Fibroblast of pulmonary artery (primary cell): ENCODE results near the gene PDXP.

Experiments used
- DNase-seq: peaks from one replicate; pipeline ENCODE4 v3.0.0-alpha.2; 2010; ENCODE audit warnings: low read depth
- H3K4me3 ChIP-seq: replicated peaks from 2 replicates; pipeline ENCODE4 v1.5.1; 2011; ENCODE audit warnings: low read depth, mild to moderate bottlenecking, control low read depth, low read length, moderate library complexity
- TF ChIP-seq, protein P1 (sequence below): IDR thresholded peaks from 2 replicates; pipeline ENCODE4 v1.5.1; 2011; ENCODE audit warnings: mild to moderate bottlenecking, control low read depth, low read length, inconsistent platforms; ENCODE audit errors: missing control alignments

Gene PDXP

DNA sequence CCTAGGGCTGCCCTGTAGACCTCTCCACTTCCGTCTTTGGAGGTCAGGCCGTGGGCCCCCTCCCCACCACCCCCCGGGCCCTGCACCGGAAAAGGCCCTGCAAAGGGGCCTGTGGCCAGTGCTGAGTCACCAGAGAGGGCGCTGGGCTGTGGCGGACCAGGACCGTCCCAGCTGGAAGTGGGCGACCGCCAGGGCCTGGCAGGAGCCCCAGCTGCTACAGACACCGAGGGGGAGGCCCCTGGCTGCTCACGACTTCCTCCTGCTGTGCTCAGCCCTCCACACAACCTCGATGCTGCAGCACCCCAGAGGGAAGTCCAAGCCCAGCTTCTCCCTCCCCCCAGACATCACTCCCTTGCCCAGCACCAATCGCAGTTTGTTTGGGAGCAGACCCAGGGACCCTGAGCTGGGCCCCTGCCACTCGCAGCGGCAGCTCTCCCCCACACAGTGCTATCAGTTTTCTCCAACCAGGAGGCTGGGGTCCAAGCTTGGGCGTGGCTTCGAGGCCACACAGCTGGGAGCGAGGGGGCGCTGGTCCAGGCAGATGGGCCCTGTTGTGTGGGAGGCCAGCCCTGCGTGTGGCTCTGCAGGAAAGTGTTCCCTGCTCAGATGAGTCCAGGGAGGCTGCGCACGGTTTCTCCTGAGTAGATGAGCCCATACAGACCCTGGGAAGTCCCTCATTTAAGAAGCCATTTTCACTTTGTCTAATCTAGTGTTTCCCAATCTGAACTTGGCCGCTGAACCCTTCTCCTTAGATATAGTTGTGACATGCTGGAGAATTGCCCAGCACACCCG is 24.7 kb upstream of the PDXP start:
- TF ChIP-seq, protein P1, sequence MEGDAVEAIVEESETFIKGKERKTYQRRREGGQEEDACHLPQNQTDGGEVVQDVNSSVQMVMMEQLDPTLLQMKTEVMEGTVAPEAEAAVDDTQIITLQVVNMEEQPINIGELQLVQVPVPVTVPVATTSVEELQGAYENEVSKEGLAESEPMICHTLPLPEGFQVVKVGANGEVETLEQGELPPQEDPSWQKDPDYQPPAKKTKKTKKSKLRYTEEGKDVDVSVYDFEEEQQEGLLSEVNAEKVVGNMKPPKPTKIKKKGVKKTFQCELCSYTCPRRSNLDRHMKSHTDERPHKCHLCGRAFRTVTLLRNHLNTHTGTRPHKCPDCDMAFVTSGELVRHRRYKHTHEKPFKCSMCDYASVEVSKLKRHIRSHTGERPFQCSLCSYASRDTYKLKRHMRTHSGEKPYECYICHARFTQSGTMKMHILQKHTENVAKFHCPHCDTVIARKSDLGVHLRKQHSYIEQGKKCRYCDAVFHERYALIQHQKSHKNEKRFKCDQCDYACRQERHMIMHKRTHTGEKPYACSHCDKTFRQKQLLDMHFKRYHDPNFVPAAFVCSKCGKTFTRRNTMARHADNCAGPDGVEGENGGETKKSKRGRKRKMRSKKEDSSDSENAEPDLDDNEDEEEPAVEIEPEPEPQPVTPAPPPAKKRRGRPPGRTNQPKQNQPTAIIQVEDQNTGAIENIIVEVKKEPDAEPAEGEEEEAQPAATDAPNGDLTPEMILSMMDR = no peak
- peak; percentile 95 for DNase-seq

DNA sequence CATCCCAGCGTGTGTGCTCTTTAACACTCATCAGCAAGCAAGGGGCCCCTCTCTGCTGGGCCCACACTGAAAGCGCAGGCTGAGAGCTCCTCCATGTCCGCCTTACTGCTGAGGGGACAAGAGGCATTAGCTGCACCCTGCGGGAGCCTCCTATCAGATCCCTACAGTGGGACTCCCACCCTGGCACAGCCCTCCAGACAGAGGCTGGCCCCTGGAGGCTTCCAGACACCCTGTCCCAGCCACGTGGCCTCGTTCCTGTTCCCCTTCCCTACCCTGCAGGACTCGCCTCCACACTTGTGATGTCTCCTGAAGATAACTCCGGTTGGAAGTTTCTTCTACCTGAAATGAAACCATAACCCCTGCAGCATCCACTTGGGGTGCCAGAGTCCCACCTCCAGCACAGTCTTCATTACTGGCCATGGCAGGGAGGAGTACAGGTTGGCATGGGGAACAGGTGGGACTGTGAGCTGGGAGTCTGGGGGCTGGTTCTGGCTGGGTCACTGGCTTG is 24.1 kb upstream of the PDXP start:
- peak overlapping the region; percentile 32 for H3K4me3 ChIP-seq
- TF ChIP-seq, protein P1 = peak; percentile 25
- no peak for DNase-seq

More for the DNA sequence above, 24.7 kb upstream of the PDXP start:
- H3K4me3 ChIP-seq = peak overlapping the region; percentile 32

DNA sequence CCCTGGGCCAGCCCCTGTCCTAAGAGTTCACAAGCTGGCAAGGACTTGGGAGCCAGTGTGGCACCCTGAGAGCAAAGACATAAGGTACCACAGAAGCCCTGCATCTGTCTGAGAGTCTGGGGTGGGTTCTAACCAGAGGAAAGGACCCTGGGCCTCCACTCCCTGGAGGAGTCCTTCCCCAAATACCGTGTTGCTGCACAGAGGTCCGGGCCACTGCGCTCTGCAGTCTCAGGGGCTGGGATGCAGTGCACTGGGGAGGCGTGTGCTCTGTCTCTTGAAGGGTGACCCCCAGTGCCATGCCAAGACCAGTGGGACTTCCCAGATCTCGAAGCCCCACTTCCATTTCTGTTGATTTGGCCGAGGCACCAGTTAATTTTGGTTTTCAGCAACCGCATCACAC is 23.4 kb upstream of the PDXP start:
- H3K4me3 ChIP-seq = no peak overlapping the region
- no peak for DNase-seq
- TF ChIP-seq, protein P1 = no peak

DNA sequence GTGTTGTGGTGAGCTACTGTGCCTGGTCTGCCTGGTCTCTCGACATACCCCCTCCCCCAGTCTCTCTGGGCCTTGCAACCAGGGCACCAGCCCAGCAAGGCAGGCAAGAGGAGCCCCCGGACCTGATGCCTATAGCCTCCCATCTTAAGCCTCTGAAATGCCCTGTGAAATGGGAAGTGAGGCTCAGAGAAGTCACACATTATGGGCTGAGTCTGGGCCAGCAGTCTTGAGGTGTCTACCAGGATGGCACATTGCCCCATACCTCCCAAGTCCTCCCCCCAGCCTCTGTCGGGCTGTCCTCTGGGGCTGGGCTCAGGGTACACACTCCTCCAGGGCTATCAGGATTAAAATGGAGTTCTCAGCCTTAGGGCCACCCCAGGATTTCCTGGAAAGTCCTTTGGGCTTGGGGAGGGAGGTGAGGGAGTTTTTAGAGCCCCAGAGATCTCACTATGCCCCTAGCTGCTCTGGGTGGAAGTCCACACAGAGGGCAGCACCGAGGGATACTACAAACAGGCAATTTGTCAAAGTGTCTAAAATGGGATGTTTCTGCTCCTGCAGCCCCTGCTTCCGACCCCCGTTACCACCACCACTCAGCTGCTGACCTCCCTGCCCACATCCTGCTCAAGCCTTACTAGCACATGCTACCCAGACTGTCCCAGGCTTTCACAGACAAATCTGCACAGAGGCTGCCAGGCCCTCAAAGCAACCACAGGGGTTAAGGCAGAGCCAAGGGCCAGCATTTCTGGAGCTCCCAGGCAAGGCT is 22.2 kb upstream of the PDXP start:
- DNase-seq = peak; percentile 68
- no peak overlapping the region for H3K4me3 ChIP-seq
- TF ChIP-seq, protein P1 = peak; percentile 51

DNA sequence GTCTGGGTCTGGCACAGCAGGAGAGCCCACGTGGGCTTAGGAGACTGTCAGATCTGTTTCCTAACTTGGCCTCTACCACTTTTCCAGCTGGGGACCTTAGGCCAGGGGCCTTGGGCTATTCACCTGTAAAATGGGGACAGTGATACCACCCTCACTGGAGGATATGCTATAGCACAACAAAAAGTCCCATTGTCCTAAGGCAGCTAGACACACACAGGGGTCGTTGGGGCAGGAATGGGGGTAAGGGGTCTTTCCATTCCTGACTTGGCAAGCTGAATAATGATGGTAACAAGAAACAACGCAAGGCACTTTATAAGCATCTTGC is 21.6 kb upstream of the PDXP start:
- no peak for DNase-seq
- TF ChIP-seq, protein P1 = no peak
- no peak overlapping the region for H3K4me3 ChIP-seq

DNA sequence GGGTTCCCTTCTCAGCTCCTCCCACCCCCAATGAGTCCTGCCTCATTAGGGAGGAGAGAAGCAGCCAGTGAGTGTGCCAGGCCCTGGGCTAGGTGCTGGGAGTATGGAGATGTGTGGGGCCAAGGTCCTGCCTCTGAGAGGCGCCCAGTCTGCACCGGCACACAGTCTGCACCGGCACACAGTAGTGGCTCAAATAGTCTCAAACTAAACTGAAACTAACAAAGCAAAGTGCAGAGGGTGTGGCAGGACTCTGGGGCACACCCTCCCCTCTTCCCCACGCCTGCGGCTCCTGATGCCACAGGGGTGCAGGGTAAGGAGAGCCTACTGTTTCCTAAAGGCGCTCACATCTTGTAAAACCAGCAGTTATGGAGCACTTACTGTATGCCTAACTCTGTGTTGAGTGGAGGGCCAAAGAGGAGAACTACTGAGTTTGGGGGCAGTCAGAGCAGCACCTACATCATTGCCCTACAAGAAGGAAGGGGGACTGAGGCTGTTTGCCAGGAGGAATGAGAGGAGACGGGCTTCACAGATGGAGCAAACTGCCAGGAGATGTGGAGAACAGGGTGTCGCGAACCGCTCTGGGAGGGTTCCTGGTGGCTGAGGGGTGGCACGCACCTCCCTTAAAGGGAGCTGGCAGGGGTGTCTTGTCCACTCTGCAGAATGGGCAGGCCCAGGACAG is 20.0 kb upstream of the PDXP start:
- DNase-seq = no peak
- H3K4me3 ChIP-seq = peak overlapping the region; percentile 75

More for the DNA sequence above, 20.0 kb upstream of the PDXP start:
- TF ChIP-seq, protein P1 = no peak
